GM19324 (cell line): Measurements from ENCODE around the gene FOXN3.

ENCODE experiments used
- ATAC-seq: cut with Tn5 transposase; IDR thresholded peaks from one replicate; pipeline ENCODE4 v1.9.1; 2021; ENCODE audit warnings: mild to moderate bottlenecking, moderate library complexity; ENCODE audit not compliant: unreplicated experiment, low FRiP score

The FOXN3 gene

DNA sequence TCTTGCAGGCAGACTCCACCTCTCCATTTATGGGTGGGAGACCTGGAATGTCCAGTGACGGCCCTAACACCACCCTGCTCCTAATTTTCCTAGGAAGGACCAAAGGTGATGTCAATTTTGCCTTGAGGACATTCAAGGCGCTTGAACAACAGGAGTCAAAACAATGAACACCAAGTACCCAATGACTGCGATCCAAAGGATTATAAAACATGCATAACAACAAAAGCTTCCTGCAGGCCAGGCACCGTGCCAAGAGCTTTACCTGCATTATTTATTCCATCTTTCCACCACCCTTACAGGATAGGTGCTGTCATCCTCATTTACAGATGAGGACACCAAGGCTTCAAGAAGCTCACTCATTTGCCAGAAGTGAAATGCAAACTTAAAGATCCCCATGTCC lies 15.2 kb upstream of the FOXN3 start:
- no peak for ATAC-seq

DNA sequence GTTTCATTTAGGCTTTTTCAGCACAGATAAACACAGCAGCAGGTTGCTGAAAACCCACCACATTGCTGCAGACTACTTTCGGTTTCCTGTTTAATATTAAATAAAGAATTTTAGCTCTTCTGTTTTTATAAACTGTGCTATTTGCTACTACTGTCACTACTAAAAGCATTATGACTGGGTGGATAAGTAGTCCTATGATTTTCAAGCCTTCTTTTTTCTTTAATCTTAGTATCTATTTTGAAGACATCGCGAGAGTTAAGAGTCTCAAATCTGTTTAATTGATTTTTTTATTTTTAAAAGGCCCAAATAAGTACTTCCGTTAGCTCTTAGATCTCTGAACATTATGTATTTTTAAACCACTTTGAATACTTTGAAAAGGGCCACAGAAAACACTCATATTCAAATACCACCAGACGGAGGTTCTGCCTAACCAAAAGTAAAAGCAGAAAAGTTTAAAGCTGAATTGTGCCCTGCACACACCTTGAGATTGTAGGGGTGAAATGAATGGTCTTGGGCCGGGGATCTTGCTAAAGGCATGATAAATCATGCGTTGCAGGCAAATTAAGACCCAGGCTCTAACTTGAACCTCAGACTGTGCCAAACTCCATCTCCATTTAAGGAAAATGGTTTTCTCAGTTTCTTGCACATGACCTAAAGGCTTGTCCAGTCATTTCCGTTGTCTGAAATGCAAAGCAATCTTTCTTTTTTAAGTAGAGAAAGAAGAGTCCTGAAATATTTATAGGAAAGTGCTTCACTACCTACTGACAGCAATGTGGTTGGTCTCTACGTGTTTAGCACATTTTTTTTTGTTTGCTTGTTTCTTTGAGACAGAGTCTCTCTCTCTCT lies 13.6 kb upstream of the FOXN3 start:
- peak; percentile 97 for ATAC-seq

DNA sequence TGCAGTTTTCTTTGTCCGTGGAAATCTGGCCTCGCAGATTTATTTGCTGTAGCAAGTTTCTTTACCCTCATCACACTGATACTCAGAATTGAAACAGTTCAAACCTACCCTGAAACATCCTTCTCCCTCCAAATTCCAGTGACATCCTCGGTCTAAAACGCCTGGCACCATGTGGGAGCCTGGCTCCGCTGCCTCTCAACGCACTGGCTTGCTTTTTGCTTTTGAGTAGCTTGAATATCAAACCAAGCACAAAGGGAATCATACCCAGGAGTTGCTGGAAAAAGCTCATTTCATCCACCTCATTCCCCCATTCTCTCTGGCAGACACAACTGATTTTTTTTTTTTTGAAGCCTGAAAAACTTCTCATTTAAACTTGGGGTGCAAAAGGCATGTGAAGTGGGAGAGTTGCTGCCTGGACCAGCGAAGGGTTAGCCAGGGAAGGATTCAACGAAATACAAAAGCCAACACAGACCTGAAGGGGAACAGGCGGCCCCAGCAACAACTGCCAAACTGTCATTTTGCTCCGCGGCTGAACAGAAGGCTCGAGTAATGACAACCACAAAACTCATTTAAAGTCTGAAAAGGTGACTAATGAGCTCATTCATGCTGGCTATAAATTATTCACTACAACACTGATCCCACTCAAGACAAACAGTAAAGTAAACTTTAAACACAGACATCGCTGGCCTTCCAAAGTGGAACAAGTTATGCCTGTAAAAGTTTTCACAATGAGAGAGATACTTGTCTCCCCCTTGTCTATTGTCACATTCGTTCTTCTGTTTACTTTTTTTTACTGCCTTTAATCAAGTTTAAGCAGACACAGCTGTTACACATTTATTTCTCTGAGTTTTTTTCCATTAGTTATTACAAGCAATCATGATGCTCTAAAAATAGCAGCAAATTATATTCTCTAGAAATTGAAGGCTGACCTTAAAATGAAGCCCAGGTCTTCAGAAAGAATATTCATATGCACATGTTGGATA lies 12.5 kb upstream of the FOXN3 start:
- ATAC-seq, result no peak

GRCh38 chr14:89428546-89429198 lies 11.6 kb upstream of the FOXN3 start:
- no peak for ATAC-seq

DNA sequence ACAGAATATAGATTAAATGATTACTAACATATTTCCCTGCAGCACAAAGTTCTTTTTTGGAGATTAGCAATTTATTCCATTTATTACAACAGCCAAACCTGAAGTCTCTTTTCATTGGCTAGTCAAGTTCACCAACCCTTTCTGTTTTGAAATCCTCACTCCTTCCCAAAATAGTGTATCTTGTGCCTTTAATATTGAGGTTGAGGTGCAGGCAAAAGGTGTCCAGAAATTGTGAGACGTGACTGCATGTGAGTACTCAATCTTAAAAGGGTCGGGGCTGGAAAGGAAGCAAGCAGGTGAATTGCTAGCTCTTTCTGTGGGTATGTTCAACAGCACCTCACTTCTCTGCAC lies 11.1 kb upstream of the FOXN3 start:
- no peak for ATAC-seq

DNA sequence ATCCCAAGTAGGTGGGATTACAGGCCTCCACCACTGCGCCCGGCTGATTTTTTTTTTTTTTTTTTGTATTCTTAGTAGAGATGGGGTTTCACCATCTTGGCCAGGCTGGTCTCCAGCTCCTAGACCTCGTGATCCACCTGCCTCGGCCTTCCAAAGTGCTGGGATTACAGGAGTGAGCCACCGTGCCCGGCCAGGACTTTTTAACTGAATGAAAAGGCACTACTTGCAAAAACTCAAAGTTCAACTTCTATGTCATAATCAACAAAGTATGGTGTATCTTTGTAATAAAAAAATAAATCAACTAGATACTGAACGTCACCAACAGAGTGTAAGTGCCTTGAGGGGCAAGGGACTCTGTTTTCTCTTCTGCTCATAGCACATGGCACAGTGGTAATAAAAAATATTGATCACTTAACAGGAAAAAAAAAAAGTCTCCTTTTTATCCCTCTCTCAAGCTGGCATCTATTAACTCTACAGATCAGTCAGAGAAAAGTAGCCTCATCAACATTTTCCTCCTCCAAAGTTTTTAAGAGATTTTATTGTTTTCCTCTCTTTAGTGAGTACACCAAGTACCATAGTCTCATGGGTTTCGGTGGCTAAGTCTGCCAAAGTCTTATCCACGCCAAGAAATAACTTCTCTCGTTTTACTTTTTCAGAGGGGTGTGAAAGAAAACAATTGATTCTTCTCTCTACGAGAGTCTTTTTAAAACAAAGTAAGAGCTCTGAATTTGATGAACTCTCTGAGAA lies 10.6 kb upstream of the FOXN3 start:
- no peak for ATAC-seq

- no peak for ATAC-seq
Observed at GRCh38 chr14:89425931-89426330, 8.9 kb upstream of the FOXN3 start.

- no peak for ATAC-seq
Observed at GRCh38 chr14:89424241-89424640, 7.2 kb upstream of the FOXN3 start.

GRCh38 chr14:89422952-89423345 lies 5.9 kb upstream of the FOXN3 start:
- ATAC-seq, result no peak

DNA sequence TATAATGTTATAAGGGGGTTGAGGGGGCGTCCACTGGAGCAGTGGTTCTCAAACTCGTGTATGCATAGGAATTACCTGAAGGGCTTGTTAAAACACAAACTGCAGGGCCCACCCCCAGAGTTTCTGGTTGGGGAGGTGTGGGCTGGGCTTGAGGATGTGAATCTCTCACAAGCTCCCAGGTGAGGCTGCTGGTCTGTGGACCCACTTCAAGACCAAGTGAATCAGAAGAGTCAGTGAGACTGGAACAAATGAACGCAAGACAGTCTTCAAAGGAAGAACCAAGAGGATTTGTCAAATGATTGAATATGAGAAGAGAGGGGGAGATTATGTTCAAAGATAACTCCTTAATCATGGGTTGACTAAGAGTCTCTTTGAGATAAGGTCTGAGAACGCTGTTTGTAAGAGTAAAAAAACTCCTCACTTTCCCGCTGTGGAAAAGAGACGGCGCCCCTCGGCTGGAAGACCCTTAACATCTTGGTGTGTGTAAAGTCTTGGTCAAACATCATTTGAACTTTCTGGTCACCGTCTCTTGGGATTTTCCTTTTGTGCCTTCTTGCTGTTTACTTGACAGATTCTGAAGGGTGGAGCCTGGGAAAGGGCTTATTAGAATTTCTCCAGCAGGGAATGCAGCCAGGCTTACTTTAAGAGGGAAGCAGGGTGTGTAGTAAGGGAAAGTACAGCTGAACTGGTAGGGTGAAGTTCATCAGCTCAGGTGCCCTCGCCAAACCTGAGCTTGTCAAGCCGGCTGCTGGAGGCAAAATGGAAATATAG lies 5.3 kb upstream of the FOXN3 start:
- no peak for ATAC-seq

DNA sequence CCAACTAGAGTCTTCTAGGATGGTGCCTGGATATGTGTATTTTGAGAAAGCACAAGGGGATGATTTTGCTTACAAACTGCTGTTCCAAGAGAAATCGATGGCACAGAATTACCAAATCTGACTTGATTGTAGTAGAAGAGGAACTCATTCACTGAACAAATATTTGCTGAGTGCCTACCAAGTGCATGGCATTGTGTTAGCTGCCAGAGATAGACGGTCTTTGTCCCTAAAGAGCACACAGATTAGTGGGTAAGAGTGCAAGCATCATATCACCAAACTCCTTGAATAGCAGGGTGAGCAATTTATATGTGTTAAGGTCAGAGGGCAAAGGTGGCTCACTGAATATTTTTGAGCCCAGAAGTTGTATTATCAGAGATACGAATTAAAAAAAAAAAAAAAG lies 3.5 kb upstream of the FOXN3 start:
- no peak for ATAC-seq

- ATAC-seq, result no peak
Observed at GRCh38 chr14:89419973-89420482, 3.0 kb upstream of the FOXN3 start.

- no peak for ATAC-seq
Observed at GRCh38 chr14:89418976-89419375, 1.9 kb upstream of the FOXN3 start.

- no peak for ATAC-seq
Observed at GRCh38 chr14:89418452-89418851, 1.4 kb upstream of the FOXN3 start.

GRCh38 chr14:89417465-89418225 lies 612 bp upstream of the FOXN3 start:
- peak; percentile 40 for ATAC-seq

DNA sequence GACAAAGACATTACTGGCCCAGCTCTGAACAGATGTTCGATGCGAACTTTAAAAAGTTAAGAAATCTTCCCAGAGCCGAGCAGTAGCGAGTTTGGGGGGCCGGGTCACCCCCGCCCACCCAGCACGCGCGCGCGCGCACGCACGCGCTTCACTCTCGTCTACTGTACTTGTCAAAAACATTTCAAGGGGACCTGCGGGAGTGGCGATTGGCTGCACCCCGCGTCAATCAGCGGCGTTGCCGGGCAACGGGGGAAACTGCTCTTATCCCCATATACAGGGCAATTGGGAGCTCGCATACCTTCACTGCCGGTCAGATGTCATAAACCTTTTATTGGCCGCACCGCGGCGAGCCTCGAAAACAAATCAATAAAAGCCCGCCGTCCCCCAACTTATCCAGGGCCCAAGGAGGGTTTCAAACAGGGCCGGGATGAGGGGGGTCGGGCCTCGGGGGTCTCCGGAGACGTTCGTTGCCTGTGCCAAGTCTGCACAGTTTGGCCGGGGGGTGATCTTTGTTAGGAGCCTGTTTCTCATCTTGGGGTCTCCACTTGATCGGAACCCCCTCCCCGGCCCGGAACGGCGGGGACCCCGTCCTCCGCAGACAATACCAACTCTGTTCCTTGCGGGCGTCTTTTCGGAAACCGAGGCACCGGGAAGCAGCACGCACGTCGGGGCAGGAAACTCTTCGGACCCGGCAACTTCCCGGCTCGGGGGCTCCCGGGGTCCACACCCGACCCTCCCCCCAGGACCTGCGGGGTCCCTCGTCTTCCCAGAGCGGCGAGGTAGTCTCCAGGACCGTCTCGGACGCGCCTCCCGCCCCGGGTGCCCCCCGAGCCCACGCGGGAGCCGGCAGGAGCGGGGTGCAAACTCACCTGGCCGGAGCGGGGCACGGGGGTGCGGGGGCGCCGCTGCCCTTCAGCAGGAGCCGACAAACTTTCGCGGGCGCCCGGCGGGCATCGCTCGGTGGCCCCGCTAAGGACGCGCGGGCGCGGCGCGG lies 734 bp downstream of the FOXN3 start:
- ATAC-seq, result peak; percentile 76

DNA sequence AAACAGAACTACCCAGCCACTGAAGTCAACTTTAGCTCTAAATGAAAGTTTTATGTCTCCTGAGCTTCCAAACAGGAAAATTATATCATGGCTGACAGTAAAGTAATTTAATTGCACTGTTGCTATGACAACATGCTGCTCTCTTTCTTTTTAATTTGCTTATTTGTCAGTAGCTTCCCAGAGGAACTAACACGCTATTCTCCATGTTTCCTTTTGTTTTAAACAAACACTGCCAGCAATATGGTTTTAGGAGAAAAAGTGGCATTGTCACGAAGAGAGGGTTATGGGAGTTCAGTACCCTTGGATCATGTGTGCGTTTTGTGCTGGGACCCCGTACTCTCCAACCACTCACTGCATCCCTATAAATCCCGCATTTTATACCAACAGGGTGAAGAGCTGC lies 1.9 kb downstream of the FOXN3 start:
- ATAC-seq, result no peak
